ENCODE measurements around the gene SLC4A2. TPM values are rescaled to one million over a fixed set of nuclear protein-coding genes. Genes with fewer than 3 reads are reported as not detected.
A peak's percentile ranks its signal among the peaks of the same experiment; 100 is the strongest.

The SLC4A2 gene
- total and polyA plus RNA-seq, 2 of the 8 experiments (the other 6 are each of a cell fraction or from before 2014, with no cell fraction given) = 72.6 to 147 TPM

DNA sequence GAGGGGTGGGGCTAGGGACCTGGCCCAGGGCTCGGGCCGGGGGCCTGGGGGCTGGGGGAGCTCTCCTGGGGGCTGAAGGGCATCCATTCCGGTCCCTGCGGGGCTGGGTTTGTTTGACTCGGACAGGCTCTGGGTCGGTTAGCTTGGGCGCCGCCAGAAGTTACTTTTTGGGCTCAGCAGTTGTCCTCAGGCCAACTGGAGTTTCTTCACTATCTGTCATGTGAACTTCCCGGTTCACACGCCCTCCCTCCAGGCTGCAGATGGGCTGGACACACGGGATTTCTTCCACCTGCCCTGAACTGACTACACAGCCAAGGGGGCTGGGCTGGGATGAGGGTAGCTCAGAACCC, 3.8 kb downstream of the SLC4A2 start:
- Histone ChIP-seq H4K91ac (replicated peaks; ENCODE audit: insufficient read length, low read length) (no peak overlapping the region), H2AK5ac (ENCODE audit: low read depth, low read length) (0 out of 2 replicates have a peak overlapping the region, but pooled peaks have one; percentile 53), H3K79me1 (ENCODE audit: low read depth, low read length) (peaks cover 6% of the 10 kb centered on the region; the same call in 1 of the 2 replicates), H3K9ac (replicated peaks in 1 of 4; ENCODE audit: extremely low read depth in 1 of 4, low read depth in 3 of 4, low read length in 3 of 4) (0 out of 7 replicates have a peak overlapping the region, but pooled peaks of 1 of the 4 experiments have one; percentile 13), H3K23ac (ENCODE audit: insufficient read length) (no peak overlapping the region), H3K27ac (ENCODE audit: low read depth, low read length) (no peak overlapping the region), H4K5ac (ENCODE audit: insufficient read length, low read depth, low read length) (no peak overlapping the region), H2BK5ac (ENCODE audit: low read depth, low read length) (no peak overlapping the region), H3K36me3 (ENCODE audit: control insufficient read depth in 2 of 4, insufficient read depth in 4 of 4, low read length in 3 of 4) (peaks cover 3 to 34% (median 17%) of the 10 kb centered on the region in 4 experiments; a peak in 6 of 8 replicates), H2BK120ac (replicated peaks; ENCODE audit: low read depth, low read length) (no peak overlapping the region), H3K4me1 (replicated peaks in 1 of 4; ENCODE audit: control insufficient read depth in 3 of 4, insufficient read depth in 4 of 4, low read length in 3 of 4) (peaks cover 12 to 39% (median 34%) of the 10 kb centered on the region in 4 experiments), H3K14ac (ENCODE audit: insufficient read length) (no peak overlapping the region), H2BK12ac (ENCODE audit: low read depth, low read length) (no peak overlapping the region), H3K56ac (replicated peaks; ENCODE audit: insufficient read length, low read depth, low read length) (no peak overlapping the region), H3K4ac (replicated peaks; ENCODE audit: insufficient read length, low read depth, low read length) (no peak overlapping the region), H4K8ac (ENCODE audit: extremely low read depth, insufficient read depth, low read length) (no peak overlapping the region; the same call in 1 of the 2 replicates), H2BK20ac (ENCODE audit: low read length) (no peak overlapping the region), H2BK15ac (ENCODE audit: low read length) (no peak overlapping the region), H3K23me2 (ENCODE audit: low read depth, low read length) (peaks cover 24% of the 10 kb centered on the region), H3K18ac (ENCODE audit: extremely low read depth, low read length) (no peak overlapping the region), H3K79me2 (ENCODE audit: control insufficient read depth in 1 of 2, insufficient read depth in 2 of 2, low read length in 2 of 2) (peaks cover 0 to 8% of the 10 kb centered on the region in 2 experiments; a peak in 1 of 4 replicates), H4K20me1 (replicated peaks in 1 of 2; ENCODE audit: control insufficient read depth in 1 of 2, insufficient read depth in 2 of 2, low read length in 2 of 2) (peaks cover 5 to 9% of the 10 kb centered on the region in 2 experiments), H3K4me3 (ENCODE audit: extremely low read depth in 1 of 4, insufficient read depth in 2 of 4, low read depth in 3 of 4, low read length in 4 of 4) (peak overlapping the region; percentile 34 to 91 (median 42)), H3K4me2 (ENCODE audit: insufficient read depth in 1 of 2, low read depth in 2 of 2, low read length in 2 of 2) (peak overlapping the region; percentile 86 to 88), H2AFZ (ENCODE audit: low read length) (no peak overlapping the region), H3K27me3 (replicated peaks in 1 of 4; ENCODE audit: control insufficient read depth in 3 of 4, extremely low read depth in 1 of 4, insufficient read depth in 3 of 4, low read length in 3 of 4) (peaks cover 0 to 2% (median 0%) of the 10 kb centered on the region in 4 experiments; a peak in 2 of 7 replicates), H3K9me3 (ENCODE audit: insufficient read depth in 2 of 2, low read depth in 1 of 2, low read length in 1 of 2) (no peaks in the 10 kb centered on the region)
- ChIA-PET CTCF (ENCODE audit: partially characterized antibody) (interaction anchor here (0.9 to 9.7 kb wide), 19 partner anchors 9 to 181 kb away, joined by 3 to 88 read pairs (median 4); partner anchors contain the start of genes ABCB8 and AGAP3), POLR2A (ENCODE audit: partially characterized antibody) (interaction anchor here (1.1 to 7.9 kb wide), 13 partner anchors 8 to 189 kb away, joined by 3 to 77 read pairs (median 6); partner anchors contain the start of genes ABCB8, AGAP3 and FASTK)
- TF ChIP-seq BRCA1 (IDR thresholded peaks at IDR 0.05; ENCODE audit: low read depth, low read length) (no peak), SP1 (IDR thresholded peaks at IDR 0.05; ENCODE audit: low read depth, low read length) (no peak), NANOG (IDR thresholded peaks at IDR 0.05; ENCODE audit: insufficient read depth, low read depth, low read length, poor library complexity, severe bottlenecking) (no peak), TCF12 (IDR thresholded peaks at IDR 0.05; ENCODE audit: low read depth, low read length) (no peak), FOSL1 (IDR thresholded peaks at IDR 0.05; ENCODE audit: insufficient read depth, low read depth, low read length) (no peak), YY1 (IDR thresholded peaks at IDR 0.05; ENCODE audit: low read depth, low read length) (no peak)
- DNase-seq (ENCODE audit: low read depth in 1 of 2, low spot score in 2 of 2) = no peak
- 14% methylated on average over 9 of the region's 11 CpGs; no CpG with 5 or more reads in 1 of the 2 experiments for WGBS, 2 experiments (ENCODE audit: extremely low coverage in 1 of 2, insufficient coverage in 1 of 2, insufficient read length in 1 of 2, insufficient replicate concordance in 2 of 2, low coverage in 1 of 2, low lambda C conversion rate in 2 of 2, missing lambda C conversion rate in 1 of 2)
- no peak for FAIRE-seq

All from H1 (cell line).